Neutrophil (primary cell): Measurements from ENCODE around the gene ATP2A3.
A peak's percentile ranks its signal among the peaks of the same experiment; 100 is the strongest.

Source experiments
- H3K27ac ChIP-seq: fragments of 200-600 bp; sonication (generic); 2 replicates; pipeline ENCODE4 v1.5.1; 2016; ENCODE audit warnings: mild to moderate bottlenecking, moderate library complexity
- H3K27me3 ChIP-seq: fragments of 200-600 bp; sonication (generic); 2 replicates; pipeline ENCODE4 v1.6.0; 2016; ENCODE audit warnings: mild to moderate bottlenecking
- H3K36me3 ChIP-seq: fragments of 200-600 bp; sonication (generic); 2 replicates; pipeline ENCODE4 v1.5.1; 2017
- H3K4me1 ChIP-seq, 2 experiments: fragments of 200-600 bp in 1 of 2; sonication (generic) in 1 of 2; 1 replicate in 1 of 2; 2 replicates in 1 of 2; pipeline versions ENCODE4 v1.5.1 to v1.6.1; 2013 to 2016; ENCODE audit warnings: low read depth in 1 of 2, low read length in 1 of 2, mild to moderate bottlenecking in 1 of 2, moderate library complexity in 1 of 2; ENCODE audit not compliant: control insufficient read depth in 1 of 2, insufficient read depth in 1 of 2
- H3K4me3 ChIP-seq, 2 experiments: fragments of 200-600 bp in 1 of 2; sonication (generic) in 1 of 2; 1 replicate in 1 of 2; 2 replicates in 1 of 2; pipeline ENCODE4 v1.5.1; 2013 to 2016; ENCODE audit warnings: low read depth in 1 of 2, low read length in 1 of 2, mild to moderate bottlenecking in 1 of 2, moderate library complexity in 1 of 2
- H3K9me3 ChIP-seq: fragments of 200-600 bp; sonication (generic); 2 replicates; pipeline ENCODE4 v1.5.1; 2016
- TF ChIP-seq, protein P1 (sequence below): fragments of 200-600 bp; sonication (generic); IDR thresholded peaks from 2 replicates; pipeline ENCODE4 v1.5.1; 2016; ENCODE audit warnings: antibody characterized with exemption

The ATP2A3 gene

GRCh38 chr17:3894911-3895343, 69.3 kb downstream of the ATP2A3 start:
- Histone ChIP-seq H3K4me1 (peaks cover 37 to 55% of the 10 kb centered on the region in 2 experiments), H3K27ac (peak overlapping the region; percentile 87), H3K27me3 (peaks cover 5% of the 10 kb centered on the region), H3K9me3 (no peaks in the 10 kb centered on the region), H3K36me3 (peaks cover 48% of the 10 kb centered on the region), H3K4me3 (no peak overlapping the region)
- TF ChIP-seq, protein P1, sequence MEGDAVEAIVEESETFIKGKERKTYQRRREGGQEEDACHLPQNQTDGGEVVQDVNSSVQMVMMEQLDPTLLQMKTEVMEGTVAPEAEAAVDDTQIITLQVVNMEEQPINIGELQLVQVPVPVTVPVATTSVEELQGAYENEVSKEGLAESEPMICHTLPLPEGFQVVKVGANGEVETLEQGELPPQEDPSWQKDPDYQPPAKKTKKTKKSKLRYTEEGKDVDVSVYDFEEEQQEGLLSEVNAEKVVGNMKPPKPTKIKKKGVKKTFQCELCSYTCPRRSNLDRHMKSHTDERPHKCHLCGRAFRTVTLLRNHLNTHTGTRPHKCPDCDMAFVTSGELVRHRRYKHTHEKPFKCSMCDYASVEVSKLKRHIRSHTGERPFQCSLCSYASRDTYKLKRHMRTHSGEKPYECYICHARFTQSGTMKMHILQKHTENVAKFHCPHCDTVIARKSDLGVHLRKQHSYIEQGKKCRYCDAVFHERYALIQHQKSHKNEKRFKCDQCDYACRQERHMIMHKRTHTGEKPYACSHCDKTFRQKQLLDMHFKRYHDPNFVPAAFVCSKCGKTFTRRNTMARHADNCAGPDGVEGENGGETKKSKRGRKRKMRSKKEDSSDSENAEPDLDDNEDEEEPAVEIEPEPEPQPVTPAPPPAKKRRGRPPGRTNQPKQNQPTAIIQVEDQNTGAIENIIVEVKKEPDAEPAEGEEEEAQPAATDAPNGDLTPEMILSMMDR, result no peak

- H3K36me3 ChIP-seq, result peaks cover 41% of the 10 kb centered on the region
- H3K27ac ChIP-seq, result peak overlapping the region; percentile 87
- peaks cover 37 to 61% of the 10 kb centered on the region in 2 experiments for H3K4me1 ChIP-seq
- peak overlapping the region; percentile 77 to 98 for H3K4me3 ChIP-seq
- H3K27me3 ChIP-seq, result peaks cover 5% of the 10 kb centered on the region
- TF ChIP-seq, protein P1, result no peak
- H3K9me3 ChIP-seq, result no peaks in the 10 kb centered on the region
Measured at GRCh38 chr17:3894188-3894587, 70.0 kb downstream of the ATP2A3 start.

DNA sequence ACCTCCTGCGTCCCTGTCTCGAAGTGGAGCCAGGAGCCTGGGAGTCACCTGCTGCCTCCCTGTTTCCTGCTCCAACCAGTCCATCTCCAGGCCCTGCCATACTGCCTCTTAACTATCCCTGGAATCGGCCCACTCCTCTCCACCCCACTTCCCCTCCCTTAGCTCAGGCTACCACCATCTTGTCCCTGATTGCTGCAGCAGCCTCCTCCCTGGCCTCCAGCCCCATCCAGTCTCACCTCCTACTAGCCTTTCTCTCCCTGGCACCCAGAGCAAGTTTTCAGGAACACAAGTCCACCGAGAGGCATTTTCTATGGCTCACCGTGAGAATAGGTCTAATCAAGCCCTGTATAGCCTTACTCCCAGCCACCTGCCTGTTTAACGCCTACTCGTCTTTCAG, 70.5 kb downstream of the ATP2A3 start:
- Histone ChIP-seq H3K4me3 (peak overlapping the region; percentile 77 to 98), H3K4me1 (peaks cover 37 to 65% of the 10 kb centered on the region in 2 experiments), H3K27me3 (peaks cover 5% of the 10 kb centered on the region), H3K27ac (peak overlapping the region; percentile 87), H3K9me3 (no peaks in the 10 kb centered on the region), H3K36me3 (peaks cover 36% of the 10 kb centered on the region)
- TF ChIP-seq, protein P1, result no peak

GRCh38 chr17:3893003-3893719, 71.1 kb downstream of the ATP2A3 start, which contains the start of gene CAMKK1:
Gene CAMKK1, minus strand, starts transcription at chr17:3893053. Its CDS starts 7,366 bp downstream, at chr17:3885687.
- Histone ChIP-seq H3K27me3 (peaks cover 5% of the 10 kb centered on the region), H3K27ac (peak within 1 kb of the TSS; percentile 87), H3K36me3 (peaks cover 30% of the 10 kb centered on the region), H3K4me1 (peaks cover 41 to 71% of the 10 kb centered on the region in 2 experiments), H3K9me3 (no peaks in the 10 kb centered on the region), H3K4me3 (peak within 1 kb of the TSS; percentile 77 to 98)
- TF ChIP-seq, protein P1, result peak; percentile 52

- Histone ChIP-seq H3K4me1 (peaks cover 49 to 79% of the 10 kb centered on the region in 2 experiments), H3K9me3 (no peaks in the 10 kb centered on the region), H3K27me3 (peaks cover 5% of the 10 kb centered on the region), H3K36me3 (peaks cover 22% of the 10 kb centered on the region), H3K4me3 (peak overlapping the region; percentile 74 to 98), H3K27ac (peak overlapping the region; percentile 87)
- TF ChIP-seq, protein P1, result no peak
Measured at GRCh38 chr17:3892095-3892998, 71.9 kb downstream of the ATP2A3 start.
